OCI-LY1 (cell line): Measurements from ENCODE around the gene DPH3.

ENCODE experiments used
- CTCF ChIP-seq: fragments of 200-600 bp; sonication (generic), shearing (Covaris generic); IDR thresholded peaks from 2 replicates; pipeline ENCODE4 v1.5.1; 2017; ENCODE audit warnings: mild to moderate bottlenecking, antibody characterized with exemption, low read length, moderate library complexity, mixed read lengths
- EZH2 ChIP-seq: fragments of 200-600 bp; sonication (generic), shearing (Covaris generic); IDR thresholded peaks from 2 replicates; pipeline ENCODE4 v1.8.0; 2017; ENCODE audit warnings: borderline replicate concordance, mixed run types, mild to moderate bottlenecking, antibody characterized with exemption, low read length, moderate library complexity, mixed read lengths

- no peak for TF ChIP-seq EZH2
- TF ChIP-seq CTCF = no peak
These were observed 21.4 kb upstream of the DPH3 start for GRCh38 chr3:16286161-16286560.
